ENCODE results near the gene INTS6.

DNA sequence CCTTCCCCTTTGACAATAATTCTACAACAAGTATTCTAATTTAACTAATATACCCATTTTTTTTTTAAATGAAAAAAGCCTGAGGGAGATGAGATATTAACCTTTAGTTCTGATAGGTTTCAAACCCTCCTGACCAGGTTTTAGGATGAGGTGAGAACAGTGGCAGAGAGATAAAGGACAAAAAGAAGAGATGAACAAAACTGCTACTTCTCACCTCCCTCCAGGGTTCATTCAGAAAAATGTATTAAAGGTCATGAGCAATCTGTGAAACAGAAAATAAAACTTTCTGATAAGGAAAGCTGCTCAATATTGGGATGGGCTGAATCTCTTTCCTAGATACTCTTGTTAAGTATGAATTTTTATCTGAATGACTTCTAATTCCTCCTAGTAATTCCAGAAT lies 89.2 kb downstream of the INTS6 start:
- TF ChIP-seq, protein P1, sequence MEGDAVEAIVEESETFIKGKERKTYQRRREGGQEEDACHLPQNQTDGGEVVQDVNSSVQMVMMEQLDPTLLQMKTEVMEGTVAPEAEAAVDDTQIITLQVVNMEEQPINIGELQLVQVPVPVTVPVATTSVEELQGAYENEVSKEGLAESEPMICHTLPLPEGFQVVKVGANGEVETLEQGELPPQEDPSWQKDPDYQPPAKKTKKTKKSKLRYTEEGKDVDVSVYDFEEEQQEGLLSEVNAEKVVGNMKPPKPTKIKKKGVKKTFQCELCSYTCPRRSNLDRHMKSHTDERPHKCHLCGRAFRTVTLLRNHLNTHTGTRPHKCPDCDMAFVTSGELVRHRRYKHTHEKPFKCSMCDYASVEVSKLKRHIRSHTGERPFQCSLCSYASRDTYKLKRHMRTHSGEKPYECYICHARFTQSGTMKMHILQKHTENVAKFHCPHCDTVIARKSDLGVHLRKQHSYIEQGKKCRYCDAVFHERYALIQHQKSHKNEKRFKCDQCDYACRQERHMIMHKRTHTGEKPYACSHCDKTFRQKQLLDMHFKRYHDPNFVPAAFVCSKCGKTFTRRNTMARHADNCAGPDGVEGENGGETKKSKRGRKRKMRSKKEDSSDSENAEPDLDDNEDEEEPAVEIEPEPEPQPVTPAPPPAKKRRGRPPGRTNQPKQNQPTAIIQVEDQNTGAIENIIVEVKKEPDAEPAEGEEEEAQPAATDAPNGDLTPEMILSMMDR (IDR thresholded peaks at IDR 0.05) = no peak
- no peak for TF ChIP-seq POLR2A (IDR thresholded peaks at IDR 0.05)
- no peak for TF ChIP-seq POLR2AphosphoS5 (IDR thresholded peaks at IDR 0.05)
